ENCODE measurements around the gene R3HCC1L.
"Not testable (repeated sequence)": the region's sequence is repeated elsewhere in the genome, so short reads cannot be mapped to it uniquely, and the experiment has no call there.

The R3HCC1L gene

GRCh38 chr10:98224996-98225395 is 90.5 kb downstream of the R3HCC1L start:
- Histone ChIP-seq H3F3A (ENCODE audit: control insufficient read depth, insufficient read depth) (no peaks in the 10 kb centered on the region), H3K9me2 (replicated peaks; ENCODE audit: control insufficient read depth, low read length) (no peaks in the 10 kb centered on the region), H3K27me3 (ENCODE audit: control insufficient read depth, low read length) (no peaks in the 10 kb centered on the region), H3K27ac (ENCODE audit: low read depth, low read length) (no peak overlapping the region), H3K4me2 (ENCODE audit: low read length) (no peak overlapping the region), H3K4me1 (ENCODE audit: control insufficient read depth, low read length) (no peaks in the 10 kb centered on the region), H3K36me3 (ENCODE audit: control insufficient read depth, low read length) (peaks cover 41% of the 10 kb centered on the region), H3K79me2 (ENCODE audit: control insufficient read depth, low read length) (peaks cover 56% of the 10 kb centered on the region), H4K20me1 (ENCODE audit: control insufficient read depth, insufficient read depth, low read depth, low read length) (no peaks in the 10 kb centered on the region), H3K4me3 (ENCODE audit: low read length) (no peak overlapping the region), H3K9me3 (ENCODE audit: control insufficient read depth, insufficient read depth, low read length) (peaks cover 14% of the 10 kb centered on the region; the same call in 1 of the 2 replicates)
- TF ChIP-seq EZH2phosphoT487 (IDR thresholded peaks at IDR 0.05; ENCODE audit: borderline replicate concordance, low read length) (no peak), CTCF (IDR thresholded peaks at IDR 0.05; ENCODE audit: low read depth, low read length, poor library complexity, severe bottlenecking) (no peak)

GRCh38 chr10:98226508-98227144 is 92.2 kb downstream of the R3HCC1L start:
- H3F3A ChIP-seq (ENCODE audit: control insufficient read depth, insufficient read depth) = no peaks in the 10 kb centered on the region
- H3K79me2 ChIP-seq (ENCODE audit: control insufficient read depth, low read length) = peaks cover 65% of the 10 kb centered on the region
- no peak overlapping the region for H3K4me3 ChIP-seq (ENCODE audit: low read length)
- H3K4me2 ChIP-seq (ENCODE audit: low read length) = no peak overlapping the region
- no peak overlapping the region for H3K27ac ChIP-seq (ENCODE audit: low read depth, low read length)
- TF ChIP-seq CTCF (IDR thresholded peaks at IDR 0.05; ENCODE audit: low read depth, low read length, poor library complexity, severe bottlenecking) (no peak), EZH2phosphoT487 (IDR thresholded peaks at IDR 0.05; ENCODE audit: borderline replicate concordance, low read length) (no peak)
- H3K27me3 ChIP-seq (ENCODE audit: control insufficient read depth, low read length) = no peaks in the 10 kb centered on the region
- H3K9me2 ChIP-seq (replicated peaks; ENCODE audit: control insufficient read depth, low read length) = no peaks in the 10 kb centered on the region
- H3K36me3 ChIP-seq (ENCODE audit: control insufficient read depth, low read length) = peaks cover 46% of the 10 kb centered on the region
- peaks cover 14% of the 10 kb centered on the region; the same call in 1 of the 2 replicates for H3K9me3 ChIP-seq (ENCODE audit: control insufficient read depth, insufficient read depth, low read length)
- no peaks in the 10 kb centered on the region for H4K20me1 ChIP-seq (ENCODE audit: control insufficient read depth, insufficient read depth, low read depth, low read length)
- no peaks in the 10 kb centered on the region for H3K4me1 ChIP-seq (ENCODE audit: control insufficient read depth, low read length)

- H3K9me3 ChIP-seq (ENCODE audit: control insufficient read depth, insufficient read depth, low read length) = peaks cover 14% of the 10 kb centered on the region; the same call in 1 of the 2 replicates
- H3K27ac ChIP-seq (ENCODE audit: low read depth, low read length); H3K4me2 ChIP-seq (ENCODE audit: low read length); H3K4me1 ChIP-seq (ENCODE audit: control insufficient read depth, low read length); H3K9me2 ChIP-seq (replicated peaks; ENCODE audit: control insufficient read depth, low read length); H3K4me3 ChIP-seq (ENCODE audit: low read length); H4K20me1 ChIP-seq (ENCODE audit: control insufficient read depth, insufficient read depth, low read depth, low read length); H3K27me3 ChIP-seq (ENCODE audit: control insufficient read depth, low read length); H3F3A ChIP-seq (ENCODE audit: control insufficient read depth, insufficient read depth): not testable (repeated sequence)
- H3K36me3 ChIP-seq (ENCODE audit: control insufficient read depth, low read length) = peaks cover 56% of the 10 kb centered on the region
- H3K79me2 ChIP-seq (ENCODE audit: control insufficient read depth, low read length) = peaks cover 71% of the 10 kb centered on the region
Observed at GRCh38 chr10:98227713-98228112, 93.3 kb downstream of the R3HCC1L start.

GRCh38 chr10:98228266-98228665 is 93.8 kb downstream of the R3HCC1L start:
- not testable (repeated sequence) for H4K20me1 ChIP-seq (ENCODE audit: control insufficient read depth, insufficient read depth, low read depth, low read length); H3K4me1 ChIP-seq (ENCODE audit: control insufficient read depth, low read length); H3K27me3 ChIP-seq (ENCODE audit: control insufficient read depth, low read length); H3K9me2 ChIP-seq (replicated peaks; ENCODE audit: control insufficient read depth, low read length); H3F3A ChIP-seq (ENCODE audit: control insufficient read depth, insufficient read depth); H3K27ac ChIP-seq (ENCODE audit: low read depth, low read length); H3K4me2 ChIP-seq (ENCODE audit: low read length); H3K4me3 ChIP-seq (ENCODE audit: low read length)
- Histone ChIP-seq H3K79me2 (ENCODE audit: control insufficient read depth, low read length) (peaks cover 69% of the 10 kb centered on the region), H3K9me3 (ENCODE audit: control insufficient read depth, insufficient read depth, low read length) (peaks cover 14% of the 10 kb centered on the region; the same call in 1 of the 2 replicates), H3K36me3 (ENCODE audit: control insufficient read depth, low read length) (peaks cover 57% of the 10 kb centered on the region)

Data from DOHH2 (cell line).